ENCODE results near the gene MYL2.
"Not testable (repeated sequence)": the region's sequence is repeated elsewhere in the genome, so short reads cannot be mapped to it uniquely, and the experiment has no call there.

The MYL2 gene

DNA sequence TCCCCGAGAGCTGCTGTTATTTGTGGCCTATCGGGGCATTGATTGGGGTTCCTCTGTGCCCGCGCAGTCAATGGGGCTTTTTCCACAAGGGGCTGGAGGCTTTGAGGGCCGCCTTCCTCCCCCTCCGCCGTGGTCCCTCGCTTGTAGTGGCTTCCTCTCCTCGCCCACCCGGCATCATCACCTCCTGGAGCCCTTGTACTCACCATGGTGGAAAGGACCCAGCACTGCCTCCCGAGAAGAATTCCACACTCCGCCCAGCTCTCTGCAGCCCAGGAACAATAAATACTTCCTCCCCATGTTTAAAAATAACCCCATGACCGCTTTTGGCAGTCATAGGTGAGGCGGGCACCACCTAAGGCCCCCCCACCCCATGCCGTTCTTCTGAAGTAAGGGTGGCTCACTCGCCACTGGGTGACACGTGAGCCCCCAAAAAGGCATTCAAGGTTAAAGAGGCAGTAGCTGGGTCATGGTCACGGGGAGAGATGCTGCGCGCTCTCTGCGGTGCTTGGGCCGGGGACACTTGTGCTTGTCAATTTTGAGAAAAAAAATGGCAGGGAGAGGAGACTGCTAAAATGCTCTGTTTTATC is at the start of gene MYL2:
Gene MYL2 (minus strand): TSS at position 256 of the 587 bp plus-strand sequence. CDS start 50 bp downstream, at position 206.
- H3K4me3 ChIP-seq (ENCODE audit: low read depth, low read length), result no peak within 1 kb of the TSS

DNA sequence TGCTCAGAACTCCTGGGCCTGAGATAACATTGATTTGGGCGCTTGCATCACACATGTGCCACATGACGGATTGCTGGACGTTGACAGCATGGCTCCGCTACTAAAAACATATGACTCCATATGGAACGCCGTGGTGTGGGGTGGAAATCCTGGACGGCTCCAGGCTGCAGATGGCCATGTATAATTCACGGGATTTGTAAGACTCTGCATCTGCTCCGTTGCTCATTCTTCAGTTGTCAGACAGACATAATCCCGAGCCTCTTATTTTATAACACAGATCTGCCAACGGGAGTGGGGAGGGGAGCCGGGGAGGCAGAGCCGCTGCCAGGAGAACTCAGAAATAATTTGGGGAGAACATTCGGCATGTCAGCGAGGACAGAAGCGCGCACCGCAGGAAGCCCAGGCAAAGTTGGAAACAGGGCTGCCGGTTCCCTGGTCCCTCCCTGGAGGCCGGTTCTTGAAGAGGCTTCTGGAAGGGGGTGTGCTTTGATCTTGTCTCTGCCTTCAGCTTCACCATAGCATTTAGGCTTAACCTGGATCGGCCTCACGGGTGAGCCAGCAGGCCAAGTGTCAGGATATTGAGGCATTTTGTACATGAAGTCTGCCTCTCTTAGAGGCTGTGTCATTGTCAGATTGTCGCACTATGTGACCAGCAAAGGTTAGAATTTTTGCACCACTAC is 45.8 kb upstream of the MYL2 start:
- H3K4me3 ChIP-seq (ENCODE audit: low read depth, low read length), result no peak overlapping the region

DNA sequence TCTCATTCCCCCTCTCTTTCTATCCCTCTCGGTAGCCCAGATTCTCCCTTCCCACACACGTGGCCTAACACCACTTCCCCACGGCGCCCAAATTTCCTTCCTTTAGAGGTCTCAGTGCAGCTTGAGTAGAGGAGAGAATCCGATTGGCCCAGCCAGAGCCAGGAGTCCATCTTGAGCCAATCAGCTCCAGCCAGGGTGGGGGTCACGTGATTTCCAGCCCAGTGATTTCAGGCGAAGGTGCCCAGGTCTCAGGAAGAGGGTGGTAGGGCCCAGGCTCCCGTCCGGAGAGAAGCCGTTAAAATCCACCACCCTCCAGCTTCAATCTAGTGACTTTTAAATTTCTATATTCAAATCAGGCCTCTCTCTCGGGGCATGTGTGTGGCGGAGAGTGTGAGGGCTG is 45.2 kb upstream of the MYL2 start:
- no peak overlapping the region for H3K4me3 ChIP-seq (ENCODE audit: low read depth, low read length)

GRCh38 chr12:110960795-110961194 is 40.4 kb upstream of the MYL2 start:
- no peak overlapping the region for H3K4me3 ChIP-seq (ENCODE audit: low read depth, low read length)

DNA sequence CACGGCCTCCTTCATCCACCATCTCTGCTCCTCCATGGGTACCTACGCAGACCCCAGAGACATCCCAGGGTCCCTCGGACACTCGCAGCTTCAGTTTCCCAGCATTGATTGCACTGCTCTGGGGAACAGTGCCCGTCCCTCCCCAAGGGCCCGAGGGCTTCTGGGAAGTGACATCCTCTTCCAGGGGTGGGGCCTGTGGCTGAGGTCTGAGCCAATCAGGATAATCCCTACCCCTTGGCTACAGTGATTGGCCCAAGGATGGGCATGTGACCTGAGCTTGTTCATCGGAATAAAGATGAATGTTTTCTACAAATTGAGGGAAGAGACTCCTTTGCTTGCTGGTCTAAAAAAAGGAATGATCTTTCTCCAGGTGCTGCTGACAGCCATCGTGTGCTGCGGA is 37.3 kb upstream of the MYL2 start:
- no peak overlapping the region for H3K4me3 ChIP-seq (ENCODE audit: low read depth, low read length)

- H3K4me3 ChIP-seq (ENCODE audit: low read depth, low read length), result no peak overlapping the region
These were observed 36.8 kb upstream of the MYL2 start for GRCh38 chr12:110957159-110957558.

DNA sequence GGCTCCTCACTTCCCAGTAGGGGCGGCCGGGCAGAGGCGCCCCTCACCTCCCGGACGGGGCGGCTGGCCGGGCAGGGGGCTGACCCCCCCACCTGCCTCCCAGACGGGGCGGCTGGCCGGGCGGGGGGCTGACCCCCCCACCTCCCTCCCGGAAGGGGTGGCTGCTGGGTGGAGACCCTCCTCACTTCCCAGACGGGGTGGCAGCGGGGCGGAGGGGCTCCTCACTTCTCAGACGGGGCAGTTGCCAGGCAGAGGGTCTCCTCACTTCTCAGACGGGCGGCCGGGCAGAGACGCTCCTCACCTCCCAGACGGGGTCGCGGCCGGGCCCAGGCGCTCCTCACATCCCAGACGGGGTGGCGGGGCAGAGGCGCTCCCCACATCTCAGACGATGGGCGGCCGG is 30.5 kb upstream of the MYL2 start:
- not testable (repeated sequence) for H3K4me3 ChIP-seq (ENCODE audit: low read depth, low read length)

- H3K4me3 ChIP-seq (ENCODE audit: low read depth, low read length), result not testable (repeated sequence)
These were observed 30.1 kb upstream of the MYL2 start for GRCh38 chr12:110950466-110950865.

- no peak overlapping the region for H3K4me3 ChIP-seq (ENCODE audit: low read depth, low read length)
These were observed 27.7 kb upstream of the MYL2 start for GRCh38 chr12:110948041-110948440.

GRCh38 chr12:110943373-110943772 is 23.0 kb upstream of the MYL2 start:
- no peak overlapping the region for H3K4me3 ChIP-seq (ENCODE audit: low read depth, low read length)

DNA sequence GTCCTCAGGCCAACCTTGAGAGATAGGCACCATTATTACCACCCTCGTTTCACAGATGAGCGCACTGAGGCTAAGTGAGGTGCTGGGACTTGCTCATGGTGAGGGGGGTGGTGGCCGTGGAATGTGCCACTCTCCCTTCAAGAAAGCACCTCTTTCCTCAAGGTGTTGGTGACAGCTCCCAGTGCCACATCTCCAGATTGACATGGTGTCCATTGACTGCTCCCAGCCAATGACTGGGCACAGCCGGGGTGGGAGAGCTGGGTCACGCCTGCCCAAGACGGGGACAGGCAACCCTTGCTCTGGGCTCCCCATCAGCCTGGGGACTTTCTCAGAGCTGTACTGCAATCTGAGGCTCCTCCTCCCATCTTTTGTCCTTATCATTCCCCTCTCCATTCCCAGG is 21.0 kb upstream of the MYL2 start:
- no peak overlapping the region for H3K4me3 ChIP-seq (ENCODE audit: low read depth, low read length)

DNA sequence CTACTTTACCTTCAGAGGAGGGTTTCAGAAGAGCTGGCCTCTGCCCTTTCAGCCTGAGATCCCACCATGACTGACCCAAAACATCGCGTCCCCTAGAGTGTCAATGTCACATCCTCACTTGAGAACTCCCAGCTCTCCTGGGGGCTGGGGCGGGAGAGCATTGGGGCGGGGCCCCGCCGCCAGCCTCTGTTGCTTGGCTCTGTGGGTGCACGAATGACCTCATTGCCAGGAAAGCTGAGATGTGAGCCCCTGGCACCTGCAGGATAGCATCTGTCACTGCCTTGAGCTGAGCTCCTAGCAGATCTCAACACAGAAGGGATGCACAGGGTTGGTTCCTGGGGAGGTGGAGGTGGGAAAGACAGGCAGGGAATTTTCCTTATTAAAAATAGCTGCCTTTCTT is 20.6 kb upstream of the MYL2 start:
- no peak overlapping the region for H3K4me3 ChIP-seq (ENCODE audit: low read depth, low read length)

DNA sequence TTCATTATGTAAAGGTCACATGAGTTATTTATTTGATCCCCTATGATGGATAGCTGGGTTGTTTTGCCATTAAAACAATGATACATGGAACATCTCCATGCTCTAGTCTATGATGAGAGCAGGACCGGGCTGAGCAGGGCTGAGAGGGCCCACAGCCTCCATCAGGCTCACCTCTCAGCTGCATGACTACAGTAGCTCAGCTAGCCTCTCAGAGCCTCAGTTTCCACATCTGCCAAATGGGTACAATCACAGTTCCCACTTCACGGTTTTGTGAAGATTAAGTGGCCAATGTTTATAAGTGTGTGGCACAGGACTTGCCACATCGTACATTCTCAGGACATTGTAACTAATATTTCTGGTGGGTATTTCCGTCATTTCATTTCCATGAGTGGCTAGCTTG is 19.9 kb upstream of the MYL2 start:
- no peak overlapping the region for H3K4me3 ChIP-seq (ENCODE audit: low read depth, low read length)

DNA sequence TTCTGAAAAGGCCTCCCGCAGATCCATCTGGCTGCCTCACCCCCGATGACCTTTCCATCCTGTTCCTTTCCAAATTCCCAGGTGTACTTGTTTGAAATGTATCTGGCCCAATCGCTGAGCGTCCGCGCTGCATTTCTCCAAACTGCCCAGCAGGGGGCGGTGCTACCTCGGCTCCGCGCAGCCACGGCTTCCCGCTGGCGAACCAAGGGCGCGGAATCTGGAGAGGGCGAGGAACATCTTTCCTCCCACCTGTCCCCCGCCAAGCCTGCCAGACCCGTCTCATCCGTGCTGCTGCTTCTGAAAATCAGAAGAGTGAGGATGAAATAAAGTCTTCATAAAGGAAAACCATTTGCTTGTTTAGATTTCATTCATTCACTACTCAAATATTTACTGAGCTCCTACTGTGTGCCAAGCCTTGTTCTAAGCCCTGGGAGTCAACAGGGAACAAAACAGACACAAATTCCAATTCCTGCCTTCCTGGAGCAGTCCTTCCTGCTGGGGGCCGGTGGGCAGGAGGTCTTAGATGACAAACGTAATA is 16.8 kb upstream of the MYL2 start:
- peak overlapping the region; percentile 52 for H3K4me3 ChIP-seq (ENCODE audit: low read depth, low read length)

GRCh38 chr12:110936367-110937103 is 16.2 kb upstream of the MYL2 start:
- H3K4me3 ChIP-seq (ENCODE audit: low read depth, low read length), result peak overlapping the region; percentile 52

GRCh38 chr12:110935588-110935987 is 15.2 kb upstream of the MYL2 start:
- H3K4me3 ChIP-seq (ENCODE audit: low read depth, low read length), result no peak overlapping the region

- no peak overlapping the region for H3K4me3 ChIP-seq (ENCODE audit: low read depth, low read length)
These were observed 13.9 kb upstream of the MYL2 start for GRCh38 chr12:110934093-110934852.

DNA sequence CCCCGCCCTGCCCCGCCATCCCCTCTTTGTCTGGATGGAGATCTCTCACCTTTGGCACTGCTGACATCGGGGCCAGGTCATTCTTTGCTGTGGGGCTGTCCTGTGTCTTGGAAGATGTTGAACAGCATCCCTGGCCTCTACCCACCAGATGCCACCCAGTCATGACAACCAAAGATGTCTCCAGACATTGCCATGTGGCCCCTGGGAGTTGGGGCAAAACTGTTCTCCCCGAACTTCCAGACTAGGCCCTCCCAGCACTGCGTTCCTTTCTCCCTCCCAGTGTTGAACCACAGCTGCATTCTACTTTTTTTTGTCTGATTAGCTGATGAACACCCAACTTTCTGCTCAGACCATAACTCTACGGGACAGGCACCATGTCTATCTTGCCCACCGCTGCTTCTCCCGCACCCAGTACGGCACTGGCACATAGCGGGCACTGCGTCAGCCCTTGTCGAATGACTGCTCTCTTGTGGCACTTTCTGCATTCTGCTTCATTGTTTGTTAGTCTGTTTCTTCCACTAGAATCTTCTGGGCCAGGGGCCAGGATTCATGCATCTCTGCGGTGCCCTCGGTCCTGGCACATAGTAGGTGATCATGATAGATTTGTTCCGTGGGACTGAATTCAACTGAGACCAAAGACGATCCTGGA is 13.1 kb upstream of the MYL2 start:
- H3K4me3 ChIP-seq (ENCODE audit: low read depth, low read length), result no peak overlapping the region

- no peak overlapping the region for H3K4me3 ChIP-seq (ENCODE audit: low read depth, low read length)
These were observed 11.7 kb upstream of the MYL2 start for GRCh38 chr12:110932046-110932445.

GRCh38 chr12:110931315-110931728 is 10.9 kb upstream of the MYL2 start:
- no peak overlapping the region for H3K4me3 ChIP-seq (ENCODE audit: low read depth, low read length)
